GM21528 (cell line): ENCODE results near the gene ADCYAP1.

Experiments used
- ATAC-seq: cut with Tn5 transposase; IDR thresholded peaks from one replicate; pipeline ENCODE4 v1.9.1; 2021; ENCODE audit warnings: mild to moderate bottlenecking, moderate library complexity; ENCODE audit not compliant: unreplicated experiment, low FRiP score

ADCYAP1 gene

DNA sequence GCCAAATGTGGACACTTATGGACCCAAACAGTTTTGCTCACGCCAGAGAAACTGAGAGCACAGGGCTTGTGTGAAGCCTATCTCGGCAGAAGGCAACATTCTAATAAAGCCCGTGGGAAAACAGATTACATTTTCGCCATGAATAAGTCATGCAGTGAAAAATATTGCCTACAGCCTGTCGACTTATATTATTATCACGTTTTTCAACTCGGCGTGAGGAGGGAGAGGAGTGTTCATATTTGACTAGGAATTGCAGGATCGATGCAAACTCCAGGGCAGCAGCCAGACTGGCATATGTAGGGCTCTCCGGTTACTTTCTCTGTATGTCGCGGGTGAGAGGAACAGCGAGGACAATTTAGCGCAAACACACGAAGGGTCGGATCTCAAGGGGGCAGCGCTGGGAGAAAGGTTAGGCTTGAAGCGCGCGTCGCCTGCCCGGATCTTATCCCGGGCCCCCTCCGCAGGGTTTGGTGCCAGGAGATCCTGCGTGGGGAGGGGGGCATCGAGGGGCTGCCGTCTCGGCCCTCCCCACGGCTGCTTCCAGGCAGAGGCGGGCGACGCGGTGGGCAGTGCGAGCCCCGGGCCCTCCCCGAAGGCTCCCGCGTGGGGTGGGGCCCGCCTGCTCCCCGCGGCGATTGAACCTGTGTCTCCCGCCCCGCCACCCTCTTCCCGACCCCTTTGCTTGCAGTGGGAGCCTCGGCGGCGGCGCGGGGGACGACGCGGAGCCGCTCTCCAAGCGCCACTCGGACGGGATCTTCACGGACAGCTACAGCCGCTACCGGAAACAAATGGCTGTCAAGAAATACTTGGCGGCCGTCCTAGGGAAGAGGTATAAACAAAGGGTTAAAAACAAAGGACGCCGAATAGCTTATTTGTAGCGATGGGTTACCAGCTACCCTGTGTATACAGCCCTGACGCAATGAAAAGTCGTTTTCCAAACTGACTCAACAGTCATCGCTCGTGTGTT is 4.4 kb downstream of the ADCYAP1 start:
- ATAC-seq: no peak

DNA sequence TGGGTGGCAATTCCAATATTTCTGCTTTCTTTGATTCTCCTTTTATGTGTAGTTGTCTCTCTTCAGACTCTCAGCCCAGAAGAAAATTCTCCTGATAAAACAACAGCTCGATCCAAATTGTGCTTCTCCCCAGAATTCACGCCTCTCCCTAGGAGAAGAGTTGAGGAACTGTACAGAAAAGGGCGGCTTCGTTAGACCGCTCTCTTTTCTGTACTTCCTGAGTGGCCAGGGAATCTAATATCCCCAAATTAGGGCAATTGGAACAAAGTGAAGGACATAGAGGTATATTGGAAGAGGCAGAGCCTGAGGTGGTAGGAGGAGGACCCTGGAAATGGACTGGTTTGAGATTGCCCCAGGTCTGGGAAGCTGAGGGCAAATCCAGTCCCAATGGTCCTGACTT is 5.6 kb downstream of the ADCYAP1 start:
- no peak for ATAC-seq

DNA sequence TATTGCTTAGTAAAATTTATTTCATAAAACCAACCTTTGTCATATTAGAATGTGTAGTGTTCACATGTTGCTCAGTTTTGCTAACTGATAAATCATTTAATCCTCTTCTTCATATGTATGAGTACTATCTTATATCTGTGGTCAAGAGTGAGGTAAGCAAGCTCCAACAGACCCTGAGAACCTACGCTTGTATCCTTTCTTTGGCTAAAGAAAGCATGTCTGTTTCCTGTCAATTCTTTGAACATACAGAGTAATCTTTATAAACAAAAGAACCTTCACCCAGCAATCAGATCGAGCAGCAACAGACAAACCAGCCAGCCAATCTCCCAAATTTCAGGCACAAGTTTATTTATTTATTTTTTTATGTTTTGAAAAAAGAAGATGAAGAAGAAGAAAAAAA is 6.4 kb downstream of the ADCYAP1 start:
- no peak for ATAC-seq

DNA sequence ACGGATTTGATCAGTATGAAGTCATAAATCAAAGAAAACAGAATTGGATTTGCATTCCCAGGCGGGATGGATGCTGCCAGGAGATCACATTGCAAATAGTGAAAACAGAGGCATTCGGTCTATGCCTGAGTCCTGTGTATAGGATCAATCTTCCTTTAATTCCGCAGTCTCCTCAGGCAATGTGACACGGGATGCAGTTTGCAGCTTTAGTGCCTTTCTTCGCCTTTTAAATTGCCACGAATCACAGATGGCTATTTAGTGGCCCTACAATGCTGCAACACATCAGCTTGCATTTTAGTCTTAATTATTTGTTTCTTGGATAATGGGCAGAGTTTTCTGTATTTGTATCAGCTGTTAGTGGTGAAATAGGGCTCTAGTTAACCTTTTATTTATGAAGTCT is 6.8 kb downstream of the ADCYAP1 start:
- ATAC-seq: no peak

DNA sequence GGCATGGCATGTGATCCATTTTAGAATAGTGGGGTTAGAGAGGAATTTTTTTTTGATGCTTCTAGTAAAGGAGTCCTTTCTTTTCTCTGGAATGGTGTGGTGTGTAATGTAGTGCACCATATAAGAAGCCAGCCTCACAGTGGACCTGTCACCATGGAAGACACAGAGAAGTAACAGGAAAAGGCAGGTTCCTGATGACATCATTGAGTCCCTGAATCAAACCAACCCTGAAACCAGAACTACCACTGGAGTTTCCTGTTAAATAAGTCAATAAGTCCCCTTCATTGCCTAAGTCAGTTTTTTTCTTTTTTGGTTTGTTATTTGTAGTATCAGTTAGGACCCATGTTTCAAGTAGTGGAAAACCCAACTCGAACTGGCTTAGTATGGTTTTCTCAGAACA is 11.9 kb downstream of the ADCYAP1 start:
- ATAC-seq: no peak

DNA sequence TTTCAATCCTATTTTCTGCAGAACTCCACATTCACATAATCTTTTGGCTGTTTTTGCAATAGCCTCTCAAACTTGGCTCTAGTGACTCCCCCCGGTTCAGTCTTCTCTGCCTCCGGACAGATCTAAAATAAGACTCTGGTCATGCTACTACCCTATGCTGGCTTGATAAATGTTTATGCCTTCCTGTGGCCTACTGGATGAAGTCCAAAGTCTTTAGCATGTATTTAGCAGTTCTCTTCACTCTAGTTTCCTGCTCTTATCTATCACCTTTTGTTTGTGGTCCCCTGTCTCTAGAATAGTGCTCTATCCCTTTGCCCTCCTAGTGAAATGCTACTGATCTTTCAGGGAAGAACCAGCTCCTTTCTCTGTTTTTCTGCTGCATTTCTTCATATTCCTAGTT is 14.4 kb downstream of the ADCYAP1 start:
- no peak for ATAC-seq

DNA sequence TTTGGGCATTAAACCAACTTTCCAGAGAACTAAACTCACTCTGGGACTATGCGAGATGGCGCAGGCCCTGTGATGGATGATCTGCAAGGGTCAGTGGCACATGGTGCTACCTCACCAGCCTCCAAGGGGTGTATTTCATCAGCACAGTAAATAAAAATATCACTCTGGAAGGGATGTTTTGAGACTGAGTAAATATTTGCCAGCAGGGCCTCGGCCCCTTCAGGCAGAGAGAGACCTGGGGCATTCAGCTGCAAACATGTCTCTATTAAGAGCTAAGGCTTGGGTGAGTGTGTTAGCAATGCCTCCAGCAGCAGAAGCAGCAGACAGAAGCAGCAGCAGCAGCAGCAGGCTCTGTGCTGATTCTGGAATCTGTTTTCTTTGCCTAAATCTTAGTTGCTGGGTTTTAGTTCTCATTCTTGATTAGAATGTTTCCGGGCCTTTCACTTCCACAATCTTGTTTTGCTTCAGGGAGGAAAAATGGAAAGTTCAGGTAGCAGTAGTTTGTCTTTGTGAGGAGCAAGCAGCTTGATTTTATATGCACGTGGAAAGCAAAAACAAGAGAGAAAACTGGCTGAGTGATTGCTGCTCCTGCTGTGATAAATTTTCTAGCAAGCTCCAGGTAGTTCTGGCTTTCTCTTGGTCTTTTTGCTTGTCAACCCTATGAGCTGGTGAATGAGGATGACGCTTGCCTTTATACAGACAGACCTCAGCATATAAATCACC is 18.6 kb downstream of the ADCYAP1 start:
- ATAC-seq: no peak

DNA sequence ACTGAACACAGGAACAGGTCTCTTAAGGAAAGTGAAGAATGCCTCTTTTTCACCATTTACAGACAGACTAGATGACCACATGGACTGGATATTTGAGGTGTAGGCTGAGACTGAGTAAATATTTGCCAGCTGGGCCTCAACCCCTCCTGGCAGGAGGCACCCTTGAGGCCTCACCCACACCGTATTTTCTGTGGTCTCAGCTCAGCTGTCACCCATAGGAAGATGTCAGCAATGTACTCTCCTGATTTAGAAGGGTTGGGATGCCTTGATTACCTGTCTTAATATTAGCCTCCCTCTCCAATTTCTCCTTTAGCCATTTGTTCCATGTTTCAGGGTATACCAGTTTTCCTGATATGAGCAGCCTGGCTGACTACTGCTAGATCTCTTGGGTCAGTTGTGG is 20.3 kb downstream of the ADCYAP1 start:
- ATAC-seq: no peak

DNA sequence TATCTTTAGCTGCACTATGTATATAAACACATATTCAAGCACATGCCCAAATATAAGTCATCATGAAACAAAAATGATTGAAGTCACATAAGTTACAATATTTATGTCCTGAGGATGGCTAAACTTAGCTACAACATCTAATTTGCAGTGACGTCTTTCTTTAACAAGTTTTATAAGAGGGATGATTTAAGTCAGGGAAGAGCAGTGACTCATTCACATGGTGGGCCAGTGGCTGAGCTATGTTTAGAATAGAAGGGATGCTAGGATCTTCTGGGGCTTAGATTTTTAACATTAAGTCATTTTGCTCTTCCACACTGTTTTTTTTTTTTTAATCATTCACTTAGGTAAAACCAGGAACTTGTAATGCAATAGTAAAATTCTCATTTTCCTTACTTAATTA is 22.3 kb downstream of the ADCYAP1 start:
- ATAC-seq: no peak

DNA sequence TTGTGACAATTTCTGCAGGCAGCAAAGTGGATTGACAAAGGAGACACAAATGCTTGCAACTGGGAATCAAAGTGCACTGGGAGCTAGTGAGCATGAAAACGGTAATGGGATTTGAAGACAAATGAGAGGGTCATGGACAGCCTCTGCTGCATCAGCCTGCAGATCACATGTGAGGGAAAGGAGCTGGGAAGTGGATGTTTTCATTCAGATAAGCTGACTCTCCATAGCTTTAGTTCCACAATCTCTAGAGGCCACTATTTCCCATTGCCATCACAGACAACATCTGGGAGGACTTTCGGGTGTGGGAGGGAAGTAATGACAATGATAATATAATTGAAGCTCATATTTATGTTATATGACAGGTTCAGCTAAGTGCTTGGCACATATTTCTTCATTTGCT is 28.4 kb downstream of the ADCYAP1 start:
- no peak for ATAC-seq

DNA sequence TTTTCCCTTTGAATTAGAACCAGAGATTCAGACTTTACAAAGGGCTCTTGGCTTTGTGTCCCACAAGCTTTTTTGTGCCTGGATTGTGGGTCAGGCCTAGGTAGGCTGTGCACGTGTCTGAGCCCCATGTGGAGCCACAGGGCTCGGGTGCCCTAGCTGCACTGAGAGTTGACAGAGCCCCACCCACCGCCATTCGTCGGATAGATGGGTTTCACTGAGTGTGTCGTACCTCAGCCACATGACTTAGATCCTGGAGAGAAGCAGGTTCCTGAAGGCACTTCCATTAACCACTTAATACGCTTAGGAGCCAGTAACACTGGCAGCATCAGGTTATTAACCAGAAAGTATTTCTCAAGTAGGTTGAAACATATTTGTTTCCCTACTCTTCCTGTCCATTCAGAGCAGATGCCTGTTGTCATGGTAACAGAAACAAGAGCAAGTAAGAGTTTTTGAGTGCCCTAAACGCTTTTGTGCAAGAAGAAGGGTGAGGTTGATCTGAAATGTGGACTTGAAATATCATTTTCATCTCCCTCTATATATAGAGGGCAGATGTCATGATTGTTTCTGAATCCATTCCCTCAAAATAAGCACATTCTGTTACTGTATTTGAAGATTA is 30.0 kb downstream of the ADCYAP1 start:
- no peak for ATAC-seq

DNA sequence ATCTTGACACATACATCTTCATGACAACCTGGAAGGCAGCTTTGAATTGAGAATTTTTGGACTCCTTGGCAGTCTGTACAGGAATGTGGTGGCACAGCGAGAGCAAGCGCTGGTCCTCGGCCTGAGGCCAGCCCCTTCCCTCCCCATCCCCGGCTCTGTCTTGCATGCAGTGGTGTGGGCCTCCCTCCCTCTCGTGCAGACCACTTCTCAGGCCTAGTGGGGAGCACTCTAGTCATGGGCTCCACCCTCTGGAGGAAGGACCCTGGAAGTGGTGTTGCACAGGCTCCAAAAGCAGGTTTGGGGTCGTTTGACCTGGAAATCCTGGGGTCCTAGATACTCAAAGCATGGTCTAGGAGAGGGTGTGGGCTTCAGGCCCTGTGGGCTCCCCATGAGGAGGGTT is 32.3 kb downstream of the ADCYAP1 start:
- ATAC-seq: no peak

DNA sequence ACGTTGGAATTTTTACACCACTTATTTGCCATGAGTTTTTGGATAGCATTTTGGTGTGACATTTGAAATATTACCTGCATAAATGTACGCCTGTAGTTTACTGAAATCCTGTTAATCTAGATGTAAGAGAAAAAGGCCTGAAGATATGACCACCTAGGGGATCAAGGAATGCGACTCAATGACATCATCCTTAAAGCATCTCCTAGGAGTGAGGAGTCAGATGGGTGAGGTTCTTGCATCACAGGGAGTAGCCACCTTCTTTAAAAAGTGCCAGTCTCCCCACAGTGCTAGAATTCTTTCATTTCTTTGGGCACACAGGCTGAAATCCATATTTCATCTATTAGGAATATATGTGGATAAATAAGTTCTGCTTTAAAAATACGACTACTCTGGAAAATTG is 34.5 kb downstream of the ADCYAP1 start:
- ATAC-seq: no peak

DNA sequence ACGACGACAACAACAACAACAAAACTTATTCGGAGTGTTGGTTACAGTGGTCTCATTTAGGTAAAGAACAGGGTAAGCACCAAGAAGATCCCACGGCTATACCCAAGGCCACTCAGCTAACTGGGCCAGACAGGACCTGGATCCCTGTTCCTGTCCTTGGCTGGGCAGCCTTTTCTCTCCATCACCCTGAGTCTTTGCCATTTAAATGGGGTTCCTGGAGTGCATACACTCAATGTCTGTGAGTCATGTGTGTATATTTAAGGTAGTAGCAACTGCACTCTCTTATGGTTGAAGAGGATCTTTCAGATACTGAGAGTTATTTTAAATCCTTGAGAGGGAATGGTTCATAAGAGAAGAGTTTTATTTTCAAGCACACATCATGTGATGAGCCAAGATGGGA is 35.3 kb downstream of the ADCYAP1 start:
- no peak for ATAC-seq

DNA sequence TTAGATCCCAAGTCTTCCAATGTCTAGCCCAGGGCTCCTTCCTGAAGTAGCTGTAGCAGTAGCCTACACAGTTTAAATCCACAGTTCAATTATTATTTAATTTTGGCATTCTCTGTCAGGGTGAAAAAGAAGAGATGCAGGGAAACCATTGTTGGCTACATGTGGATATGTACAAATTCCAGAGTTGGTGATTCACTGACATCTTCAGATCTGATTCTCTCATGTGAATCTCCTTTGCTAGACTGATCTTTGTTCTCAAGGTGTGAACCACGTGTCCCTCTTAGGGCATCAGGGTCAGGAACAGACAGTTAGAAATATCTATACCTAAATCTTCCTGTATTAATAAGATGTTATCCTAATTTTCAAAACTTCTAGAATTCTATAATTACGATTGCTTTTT is 36.7 kb downstream of the ADCYAP1 start:
- no peak for ATAC-seq

DNA sequence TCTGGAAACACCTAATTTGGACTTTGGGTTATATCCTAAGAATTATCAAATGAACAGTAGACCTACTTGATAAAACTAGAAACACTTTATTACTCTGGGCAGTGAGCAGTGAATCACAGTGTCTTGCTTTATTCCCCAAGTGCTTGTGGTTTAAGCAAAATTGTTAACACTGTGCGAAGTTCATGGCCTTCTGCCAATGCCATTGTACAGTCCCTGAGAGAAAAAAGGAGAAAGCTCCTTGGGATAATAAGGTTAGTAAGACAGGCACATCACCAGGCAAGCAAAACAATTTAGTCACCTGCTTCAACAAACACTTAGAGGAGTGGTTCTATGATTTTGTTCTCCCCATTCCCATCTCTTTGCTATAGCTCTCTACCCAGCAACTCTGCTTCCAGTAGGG is 39.8 kb downstream of the ADCYAP1 start:
- no peak for ATAC-seq

DNA sequence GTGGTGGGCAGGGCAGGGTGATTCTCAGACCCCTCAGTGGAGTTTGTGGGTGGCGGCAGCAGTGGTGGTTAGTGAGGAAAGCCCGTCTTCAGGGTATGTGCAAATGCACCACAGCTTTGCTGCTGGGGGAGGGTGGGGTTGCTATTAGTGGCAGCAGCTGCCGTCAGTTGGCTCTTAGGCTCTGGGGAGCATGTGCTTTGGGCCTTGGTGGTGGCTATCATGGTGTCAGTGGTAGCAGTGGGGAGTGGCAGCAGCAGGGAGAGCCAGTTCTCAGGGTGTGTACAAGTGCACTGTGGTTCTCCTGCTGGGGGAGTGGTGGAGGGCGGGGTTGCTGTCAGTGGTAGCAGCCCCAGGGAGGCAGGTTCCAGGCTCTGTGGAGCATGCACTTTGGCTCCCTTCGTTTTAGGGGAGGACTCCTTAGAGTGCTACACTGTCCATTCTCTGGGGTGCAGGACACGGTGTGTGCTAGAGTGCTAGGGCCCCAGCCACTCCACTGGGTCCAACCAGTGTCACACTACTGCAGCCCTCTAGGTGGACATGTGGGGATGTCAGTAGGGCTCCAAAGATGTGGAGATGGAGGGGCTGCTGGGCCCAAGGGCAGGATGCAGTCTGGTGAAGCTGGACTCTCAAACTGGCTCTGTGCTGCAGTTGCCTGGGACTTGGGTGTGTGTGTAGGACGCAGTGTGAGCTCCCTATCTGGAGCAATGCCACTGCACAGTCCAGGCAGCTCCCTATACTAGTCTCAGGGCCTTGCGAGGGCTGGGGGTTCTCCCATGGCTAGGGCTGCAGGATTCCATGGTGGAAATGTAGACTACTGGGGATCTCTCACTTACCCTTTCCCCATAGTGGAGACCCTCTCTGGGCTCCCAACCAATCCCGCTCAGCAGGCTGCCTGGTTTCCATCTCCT is 45.3 kb downstream of the ADCYAP1 start:
- no peak for ATAC-seq

DNA sequence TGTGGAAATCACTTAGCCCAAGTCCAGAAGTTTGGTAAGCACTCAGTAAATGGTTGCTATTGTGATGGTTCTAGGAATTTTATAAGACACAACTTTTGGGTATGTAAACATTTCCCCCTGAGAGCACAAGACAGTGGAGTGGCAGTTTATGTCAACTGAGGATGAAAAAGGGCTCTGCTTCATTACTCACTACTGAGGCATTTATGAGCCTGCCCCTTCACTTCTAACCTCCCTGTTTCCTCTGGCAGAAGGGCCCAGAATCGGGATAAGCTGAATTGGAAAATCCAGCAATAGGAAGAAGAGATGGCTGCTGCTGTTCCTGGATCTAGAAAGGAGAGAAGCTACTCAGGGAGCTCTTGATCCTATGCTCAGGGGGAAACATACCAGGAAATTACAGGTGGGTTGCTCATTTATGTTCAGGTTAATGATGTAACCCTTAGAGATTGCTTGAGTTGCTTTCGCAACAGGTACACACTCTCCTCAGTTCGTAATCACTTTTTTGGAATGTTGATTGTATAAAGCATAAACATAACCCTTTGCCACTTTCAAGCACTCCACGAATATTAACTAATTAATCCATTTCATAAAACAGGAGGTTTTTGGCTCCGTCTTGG is 46.3 kb downstream of the ADCYAP1 start:
- no peak for ATAC-seq

DNA sequence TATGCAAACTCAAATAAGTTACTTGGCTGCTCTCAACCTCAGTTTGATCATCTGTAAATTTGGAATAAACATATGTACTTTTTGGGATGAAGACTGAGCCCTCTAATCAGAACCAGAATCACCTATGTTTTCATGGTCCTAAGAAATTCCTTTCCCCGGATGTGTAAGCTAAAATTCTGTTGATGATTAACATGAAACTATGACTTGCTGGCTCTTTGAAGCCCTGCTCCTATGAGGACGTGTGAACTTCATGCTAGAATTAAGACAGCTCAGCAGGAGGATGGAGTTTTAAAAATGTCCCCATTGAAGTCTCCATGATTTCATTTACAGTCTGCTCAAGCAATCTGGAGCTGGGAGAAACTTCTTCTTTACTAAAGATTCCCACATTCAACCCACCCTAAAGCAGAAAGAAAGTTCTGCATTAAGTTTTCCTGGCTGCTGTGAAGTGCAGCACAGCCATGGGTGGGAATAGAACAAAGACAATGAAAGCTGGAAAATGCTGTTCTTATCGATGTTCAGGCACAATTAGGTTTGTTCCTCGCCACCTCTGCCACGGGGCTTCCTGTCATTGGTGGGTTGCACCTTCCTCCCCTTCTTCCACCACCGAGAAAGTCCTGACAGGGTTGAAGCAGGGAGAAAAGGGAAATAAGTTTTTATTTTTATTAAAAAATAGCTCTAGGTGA is 50.9 kb downstream of the ADCYAP1 start:
- ATAC-seq: no peak
